DND-41 (cell line): ENCODE results near the gene PTPRR.

ENCODE experiments used
- CTCF ChIP-seq: IDR thresholded peaks from 2 replicates; pipeline ENCODE4 v1.5.1; 2012; ENCODE audit warnings: borderline replicate concordance, low read length, moderate library complexity, mild to moderate bottlenecking; ENCODE audit not compliant: poor library complexity, severe bottlenecking; ENCODE audit errors: extremely low read depth
- EZH2 ChIP-seq: IDR thresholded peaks from 3 replicates; pipeline ENCODE4 v1.6.1; 2012; ENCODE audit warnings: borderline replicate concordance, low read depth, mild to moderate bottlenecking, moderate library complexity, low read length, inconsistent platforms; ENCODE audit not compliant: severe bottlenecking

GRCh38 chr12:70747445-70748260 is 172.9 kb downstream of the PTPRR start:
- no peak for TF ChIP-seq CTCF
- TF ChIP-seq EZH2, result no peak
